Peyer's patch (tissue), 4 donors: Measurements from ENCODE around the gene HMCN1. TPM values are rescaled to one million over a fixed set of nuclear protein-coding genes. Genes with fewer than 3 reads are reported as not detected.

Experiments
- DNase-seq, 3 donors: peaks; one replicate each; pipeline ENCODE4 v3.0.0-alpha.2; 2017 to 2019
- H3K27ac ChIP-seq, 4 donors: fragments of 200-600 bp; sonication (generic); one replicate each; pipeline ENCODE4 v1.5.1; 2016 to 2019
- H3K27me3 ChIP-seq, 2 donors: fragments of 200-600 bp; sonication (generic); one replicate each; pipeline ENCODE4 v1.5.1; 2019
- H3K36me3 ChIP-seq, 3 donors: fragments of 200-600 bp; sonication (generic); one replicate each; pipeline ENCODE4 v1.5.1; 2016 to 2019
- H3K4me1 ChIP-seq, 4 donors: fragments of 200-600 bp; sonication (generic); one replicate each; pipeline ENCODE4 v1.5.1; 2016 to 2019
- H3K4me3 ChIP-seq, 4 donors: fragments of 200-600 bp; sonication (generic); 1 replicate in 3 of 4; 2 replicates in 1 of 4; pipeline ENCODE4 v1.5.1; 2016 to 2019; ENCODE audit warnings: mild to moderate bottlenecking in 1 of 4
- H3K9me3 ChIP-seq, 4 donors: fragments of 200-600 bp; sonication (generic); one replicate each; pipeline ENCODE4 v1.5.1; 2016 to 2019; ENCODE audit warnings: mild to moderate bottlenecking in 1 of 4
- CTCF ChIP-seq, 6 experiments: fragments of 450-650 bp in 4 of 6; fragments of 200-600 bp in 2 of 6; sonication (generic) in 1 of 6; IDR thresholded peaks; one replicate each; pipeline ENCODE4 v1.5.1; 2017 to 2019; ENCODE audit warnings: antibody characterized with exemption in 6 of 6, mild to moderate bottlenecking in 3 of 6, moderate library complexity in 1 of 6
- POLR2A ChIP-seq, 2 donors: fragments of 450-650 bp; IDR thresholded peaks; one replicate each; pipeline ENCODE4 v1.5.1; 2017; ENCODE audit warnings: antibody characterized with exemption in 2 of 2, mild to moderate bottlenecking in 2 of 2, moderate library complexity in 2 of 2
- total RNA-seq, 4 donors: library from RNA; depleted of rRNA; stranded (reverse); fragments of >200 nt; gene quantifications; one replicate each; pipeline ENCODE4 v1.1.0, GENCODE V29; 2016

Gene HMCN1
- total RNA-seq, 4 donors from 2014 or later: 1.5 to 18.2 (median 7.1) TPM

- Histone ChIP-seq H3K27ac (no peak overlapping the region), H3K4me1 (no peaks in the 10 kb centered on the region), H3K36me3 (no peaks in the 10 kb centered on the region), H3K4me3 (no peak overlapping the region), H3K27me3 (no peaks in the 10 kb centered on the region), H3K9me3 (no peaks in the 10 kb centered on the region)
- TF ChIP-seq POLR2A (IDR thresholded peaks at IDR 0.05) (no peak), CTCF (IDR thresholded peaks at IDR 0.05) (no peak)
- no peak for DNase-seq
Measured at GRCh38 chr1:185824106-185824505, 89.9 kb downstream of the HMCN1 start.

GRCh38 chr1:185825556-185825955 lies 91.4 kb downstream of the HMCN1 start:
- no peak for DNase-seq

GRCh38 chr1:185834371-185834905 lies 100.2 kb downstream of the HMCN1 start:
- Histone ChIP-seq H3K36me3 (no peaks in the 10 kb centered on the region), H3K27ac (no peak overlapping the region), H3K9me3 (no peaks in the 10 kb centered on the region), H3K4me3 (no peak overlapping the region), H3K4me1 (no peaks in the 10 kb centered on the region), H3K27me3 (no peaks in the 10 kb centered on the region)
- DNase-seq: no peak
- TF ChIP-seq POLR2A (IDR thresholded peaks at IDR 0.05) (no peak), CTCF (IDR thresholded peaks at IDR 0.05) (no peak)

More at GRCh38 chr1:185825556-185825955, 91.4 kb downstream of the HMCN1 start:
- Histone ChIP-seq H3K9me3 (no peaks in the 10 kb centered on the region), H3K4me1 (no peaks in the 10 kb centered on the region), H3K4me3 (no peak overlapping the region), H3K27me3 (no peaks in the 10 kb centered on the region), H3K36me3 (no peaks in the 10 kb centered on the region), H3K27ac (no peak overlapping the region)
- TF ChIP-seq CTCF (IDR thresholded peaks at IDR 0.05): no peak
- TF ChIP-seq POLR2A (IDR thresholded peaks at IDR 0.05): no peak

- no peaks in the 10 kb centered on the region for H3K4me1 ChIP-seq
- no peak for TF ChIP-seq CTCF (IDR thresholded peaks at IDR 0.05)
- TF ChIP-seq POLR2A (IDR thresholded peaks at IDR 0.05): no peak
- H3K27ac ChIP-seq: no peak overlapping the region
- H3K36me3 ChIP-seq: no peaks in the 10 kb centered on the region
- no peak for DNase-seq
- H3K4me3 ChIP-seq: no peak overlapping the region
- H3K27me3 ChIP-seq: no peaks in the 10 kb centered on the region
- H3K9me3 ChIP-seq: no peaks in the 10 kb centered on the region
Measured at GRCh38 chr1:185835191-185835590, 101.0 kb downstream of the HMCN1 start.

GRCh38 chr1:185837711-185838110 lies 103.5 kb downstream of the HMCN1 start:
- H3K27me3 ChIP-seq: no peaks in the 10 kb centered on the region
- no peak for DNase-seq
- no peak overlapping the region for H3K4me3 ChIP-seq
- H3K36me3 ChIP-seq: no peaks in the 10 kb centered on the region
- H3K4me1 ChIP-seq: no peaks in the 10 kb centered on the region
- TF ChIP-seq CTCF (IDR thresholded peaks at IDR 0.05) (no peak), POLR2A (IDR thresholded peaks at IDR 0.05) (no peak)
- no peak overlapping the region for H3K27ac ChIP-seq
- H3K9me3 ChIP-seq: no peaks in the 10 kb centered on the region

GRCh38 chr1:185838111-185838510 lies 103.9 kb downstream of the HMCN1 start:
- H3K9me3 ChIP-seq: no peaks in the 10 kb centered on the region
- no peaks in the 10 kb centered on the region for H3K4me1 ChIP-seq
- H3K27ac ChIP-seq: no peak overlapping the region
- TF ChIP-seq CTCF (IDR thresholded peaks at IDR 0.05) (no peak), POLR2A (IDR thresholded peaks at IDR 0.05) (no peak)
- DNase-seq: no peak
- no peaks in the 10 kb centered on the region for H3K27me3 ChIP-seq
- no peak overlapping the region for H3K4me3 ChIP-seq
- H3K36me3 ChIP-seq: no peaks in the 10 kb centered on the region
